Nephron (organoid): ENCODE results near the gene UNC5C.

Experiments
- H3K27ac Mint-ChIP-seq, 3 experiments: 2 replicates each; pipeline ENCODE4 v1.8.0; 2020; ENCODE audit warnings: mixed read lengths in 3 of 3, mild to moderate bottlenecking in 2 of 3, moderate library complexity in 1 of 3
- H3K27me3 Mint-ChIP-seq: 2 replicates; pipeline ENCODE4 v1.8.0; 2021; ENCODE audit warnings: low read depth, mild to moderate bottlenecking, moderate library complexity, mixed read lengths
- H3K36me3 Mint-ChIP-seq: 2 replicates; pipeline ENCODE4 v1.8.0; 2020; ENCODE audit warnings: low read depth, mixed read lengths
- H3K4me1 Mint-ChIP-seq: 2 replicates; pipeline ENCODE4 v1.8.0; 2020; ENCODE audit warnings: mixed read lengths
- H3K4me3 Mint-ChIP-seq, 3 experiments: 2 replicates each; pipeline ENCODE4 v1.8.0; 2020; ENCODE audit warnings: mild to moderate bottlenecking in 3 of 3, mixed read lengths in 3 of 3, moderate library complexity in 2 of 3
- H3K9me3 Mint-ChIP-seq: 2 replicates; pipeline ENCODE4 v1.8.0; 2020; ENCODE audit warnings: mixed read lengths
- CTCF ChIP-seq, 3 experiments: fragments of 200-600 bp; sonication (generic); IDR thresholded peaks; one replicate each; pipeline ENCODE4 v1.5.0; 2021; ENCODE audit warnings: antibody characterized with exemption in 3 of 3; ENCODE audit not compliant: unreplicated experiment in 3 of 3

UNC5C gene

GRCh38 chr4:95560774-95561173 is 12.0 kb upstream of the UNC5C start:
- no peaks in the 10 kb centered on the region for H3K9me3 Mint-ChIP-seq
- no peaks in the 10 kb centered on the region for H3K4me1 Mint-ChIP-seq
- no peak overlapping the region for H3K4me3 Mint-ChIP-seq
- H3K27me3 Mint-ChIP-seq = no peaks in the 10 kb centered on the region
- no peak for TF ChIP-seq CTCF (IDR thresholded peaks at IDR 0.05; ENCODE audit: unreplicated experiment in 3 of 3)
- H3K27ac Mint-ChIP-seq = peak overlapping the region in 1 of 3 experiments; percentile 28
- no peaks in the 10 kb centered on the region for H3K36me3 Mint-ChIP-seq

- no peak for TF ChIP-seq CTCF (IDR thresholded peaks at IDR 0.05; ENCODE audit: unreplicated experiment in 3 of 3)
- H3K27me3 Mint-ChIP-seq = peaks cover 6% of the 10 kb centered on the region
- no peaks in the 10 kb centered on the region for H3K36me3 Mint-ChIP-seq
- no peak overlapping the region for H3K4me3 Mint-ChIP-seq
- H3K4me1 Mint-ChIP-seq = peaks cover 10% of the 10 kb centered on the region
- no peaks in the 10 kb centered on the region for H3K9me3 Mint-ChIP-seq
- H3K27ac Mint-ChIP-seq = no peak overlapping the region
Measured at GRCh38 chr4:95556207-95556859, 7.6 kb upstream of the UNC5C start.

DNA sequence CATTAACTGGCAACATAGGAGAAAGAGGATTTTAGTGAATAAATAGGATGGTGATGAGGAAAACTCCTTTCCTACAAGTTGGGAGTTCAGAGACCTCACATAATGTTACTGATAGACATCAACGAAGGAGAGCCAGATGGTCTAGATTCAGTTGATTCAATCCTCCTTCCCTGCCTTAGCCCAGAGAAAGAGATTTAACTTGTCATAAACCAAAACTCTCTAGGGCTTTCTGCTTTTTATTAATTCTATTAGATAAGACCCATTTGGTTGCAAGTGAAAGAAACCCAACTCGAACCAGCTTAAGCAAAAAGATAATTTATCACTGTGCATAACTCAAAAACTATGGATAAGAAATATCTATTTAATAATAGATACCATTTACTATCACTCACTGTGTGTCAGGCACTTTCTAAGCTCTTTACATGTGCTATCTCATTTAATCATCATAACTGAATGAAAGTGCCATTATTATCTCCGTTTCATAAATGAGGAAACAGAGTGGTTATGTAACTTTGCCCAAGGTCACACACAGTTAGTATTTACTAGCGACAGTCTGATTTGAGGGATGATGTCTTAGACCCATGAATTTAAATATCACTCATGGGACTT is 4.3 kb upstream of the UNC5C start:
- H3K4me3 Mint-ChIP-seq = no peak overlapping the region
- H3K9me3 Mint-ChIP-seq = no peaks in the 10 kb centered on the region
- peak overlapping the region in 1 of 3 experiments; percentile 36 for H3K27ac Mint-ChIP-seq
- H3K4me1 Mint-ChIP-seq = peaks cover 17% of the 10 kb centered on the region
- no peaks in the 10 kb centered on the region for H3K36me3 Mint-ChIP-seq
- peaks cover 14% of the 10 kb centered on the region for H3K27me3 Mint-ChIP-seq
- TF ChIP-seq CTCF (IDR thresholded peaks at IDR 0.05; ENCODE audit: unreplicated experiment in 3 of 3) = no peak

DNA sequence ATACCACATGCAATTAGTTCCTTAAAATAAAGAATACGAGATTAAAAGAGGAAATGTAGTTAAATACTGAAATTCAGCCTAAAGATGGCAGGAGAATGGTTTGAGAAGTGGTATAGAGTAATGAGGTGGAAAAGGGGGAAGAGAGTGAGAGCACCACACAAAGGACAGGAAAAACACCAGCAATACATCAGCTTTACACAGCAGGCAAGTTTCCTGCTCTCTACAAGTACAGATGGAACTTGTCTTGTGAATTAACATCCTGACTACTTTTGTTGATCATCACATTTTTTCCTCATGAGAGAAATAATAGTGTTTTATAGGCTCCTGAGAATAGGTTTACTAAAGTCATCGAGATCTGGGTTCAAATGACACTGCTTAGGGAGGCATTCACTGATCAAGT is 2.9 kb upstream of the UNC5C start:
- Mint-ChIP-seq H3K4me3 (peak overlapping the region; percentile 33 to 63 (median 53)), H3K4me1 (peaks cover 21% of the 10 kb centered on the region), H3K36me3 (no peaks in the 10 kb centered on the region), H3K27ac (peak overlapping the region; percentile 52 to 70 (median 65)), H3K9me3 (no peaks in the 10 kb centered on the region), H3K27me3 (peaks cover 28% of the 10 kb centered on the region)
- TF ChIP-seq CTCF (IDR thresholded peaks at IDR 0.05; ENCODE audit: unreplicated experiment in 3 of 3) = no peak

GRCh38 chr4:95550115-95550987 is 1.6 kb upstream of the UNC5C start:
- Mint-ChIP-seq H3K9me3 (no peaks in the 10 kb centered on the region), H3K4me3 (peak overlapping the region; percentile 88 to 97 (median 89))
- TF ChIP-seq CTCF (IDR thresholded peaks at IDR 0.05; ENCODE audit: unreplicated experiment in 3 of 3) = no peak

More at GRCh38 chr4:95550115-95550987, 1.6 kb upstream of the UNC5C start:
- H3K4me1 Mint-ChIP-seq = peaks cover 21% of the 10 kb centered on the region
- H3K27me3 Mint-ChIP-seq = peaks cover 33% of the 10 kb centered on the region
- no peaks in the 10 kb centered on the region for H3K36me3 Mint-ChIP-seq
- peak overlapping the region; percentile 88 to 96 (median 93) for H3K27ac Mint-ChIP-seq
